Measurements from ENCODE around the gene KPNA5. TPM values are rescaled to one million over a fixed set of nuclear protein-coding genes. Genes with fewer than 3 reads are reported as not detected.

The KPNA5 gene
- total and polyA plus RNA-seq, 9 of the 15 experiments (the other 6 are each of a cell fraction or from before 2014, with no cell fraction given): 3.2 to 10.3 (median 6.5) TPM

- TF ChIP-seq RAD21 (CRISPR knock-in tag; conservative IDR thresholded peaks at IDR 0.05 in 1 of 2, IDR thresholded peaks at IDR 0.05 in 1 of 2): no peak
- TF ChIP-seq XRCC5 (IDR thresholded peaks at IDR 0.05; ENCODE audit: low read depth, low read length): no peak
- TF ChIP-seq TCF3 (CRISPR knock-in tag; IDR thresholded peaks at IDR 0.05): 0 out of 2 replicates have a peak, but pooled peaks have one; percentile 38
- TF ChIP-seq PKNOX1 (IDR thresholded peaks at IDR 0.05): peak; percentile 63
- no peak for TF ChIP-seq ADNP (tag; IDR thresholded peaks at IDR 0.05)
Measured at GRCh38 chr6:116761779-116762178, 80.8 kb downstream of the KPNA5 start (continued).

GRCh38 chr6:116762235-116762634, 81.2 kb downstream of the KPNA5 start:
- Histone ChIP-seq H3K4me1 (replicated peaks in 1 of 2; ENCODE audit: control insufficient read depth in 2 of 2, insufficient read depth in 2 of 2, low read length in 2 of 2) (peaks cover 0 to 4% of the 10 kb centered on the region in 2 experiments; a peak in 1 of 5 replicates), H3K4me2 (ENCODE audit: insufficient read depth, low read length) (no peak overlapping the region), H3K9me3 (replicated peaks; ENCODE audit: control insufficient read depth, insufficient read depth, low read depth, low read length) (no peaks in the 10 kb centered on the region), H3K9ac (ENCODE audit: insufficient read depth in 1 of 2, low read depth in 2 of 2, low read length in 2 of 2) (no peak overlapping the region), H3K36me3 (ENCODE audit: control insufficient read depth, insufficient read depth, low read length) (no peaks in the 10 kb centered on the region), H3K9me1 (ENCODE audit: control insufficient read depth, insufficient read depth, low read length) (no peaks in the 10 kb centered on the region), H3K79me2 (ENCODE audit: control insufficient read depth, insufficient read depth, low read length) (no peaks in the 10 kb centered on the region), H3K27me3 (ENCODE audit: control insufficient read depth in 2 of 2, insufficient read depth in 2 of 2, low read length in 2 of 2) (no peaks in the 10 kb centered on the region), H2AFZ (ENCODE audit: low read depth, low read length) (no peak overlapping the region), H4K20me1 (replicated peaks; ENCODE audit: control insufficient read depth, insufficient read depth, low read length) (no peaks in the 10 kb centered on the region), H3K27ac (ENCODE audit: extremely low read depth, low read depth, low read length) (no peak overlapping the region), H3K4me3 (no peak overlapping the region)
- 17% methylated on average over 1 of the region's 1 CpG for WGBS (ENCODE audit: insufficient coverage, low coverage, missing lambda C conversion rate)
- intact Hi-C loops (cut with micrococcal nuclease): no loop called here
- CTCF ChIA-PET (ENCODE audit: low intra/inter-chr PET ratio): no interaction called here
- no TSS peak for BruUV-seq (replicated peaks)
- no peak for ATAC-seq
- DNase-seq (ENCODE audit: extremely low read depth in 1 of 4, low spot score in 3 of 4): no peak
- in situ Hi-C loops (cut with MboI): no loop called here
- POLR2A ChIA-PET: no interaction called here
- FAIRE-seq: peak; percentile 46
- TF ChIP-seq FOXK2 (conservative IDR thresholded peaks at IDR 0.05 in 1 of 2, IDR thresholded peaks at IDR 0.05 in 1 of 2; ENCODE audit: low read depth in 2 of 2): no peak
- TF ChIP-seq CCAR2 (IDR thresholded peaks at IDR 0.05; ENCODE audit: low read depth, low read length): no peak
- TF ChIP-seq HOMEZ (CRISPR knock-in tag; IDR thresholded peaks at IDR 0.05): no peak
- no peak for TF ChIP-seq HMGXB4 (CRISPR knock-in tag; IDR thresholded peaks at IDR 0.05)
- no peak for TF ChIP-seq BCOR (IDR thresholded peaks at IDR 0.05)
- TF ChIP-seq ZBED1 (IDR thresholded peaks at IDR 0.05): no peak
- no peak for TF ChIP-seq NKRF (IDR thresholded peaks at IDR 0.05; ENCODE audit: borderline replicate concordance)
- TF ChIP-seq POLR2AphosphoS5 (IDR thresholded peaks at IDR 0.05; ENCODE audit: control insufficient read depth, insufficient read depth, low read depth, low read length): no peak
- no peak for TF ChIP-seq HNRNPL (IDR thresholded peaks at IDR 0.05; ENCODE audit: low read depth, low read length)
- TF ChIP-seq HMGN3 (IDR thresholded peaks at IDR 0.05; ENCODE audit: borderline replicate concordance, extremely low read depth, insufficient read length, low read depth, low read length): no peak
- no peak for TF ChIP-seq KLF13 (tag; IDR thresholded peaks at IDR 0.05; ENCODE audit: borderline replicate concordance, low read depth)
